GM19023 (cell line): ENCODE measurements around the gene ARFIP1.
"Not testable (repeated sequence)": the region's sequence is repeated elsewhere in the genome, so short reads cannot be mapped to it uniquely, and the experiment has no call there.

Experiments used
- ATAC-seq: cut with Tn5 transposase; IDR thresholded peaks from one replicate; pipeline ENCODE4 v1.9.1; 2021; ENCODE audit warnings: mild to moderate bottlenecking, moderate library complexity; ENCODE audit not compliant: unreplicated experiment

ARFIP1 gene

GRCh38 chr4:152779513-152780266, at the start of gene ARFIP1, which contains the start of gene TIGD4:
Gene ARFIP1 (plus strand): TSS chr4:152779954. CDS start chr4:152829634, 49,680 bp downstream.
Gene TIGD4 (minus strand): TSS chr4:152779730. CDS start chr4:152771004, 8,726 bp downstream.
- peak; percentile 95 for ATAC-seq

GRCh38 chr4:152731997-152732396, 47.8 kb upstream of the ARFIP1 start:
- no peak for ATAC-seq

- ATAC-seq, result no peak
Observed at GRCh38 chr4:152734015-152734698, 45.6 kb upstream of the ARFIP1 start.

- ATAC-seq, result no peak
Observed at GRCh38 chr4:152734699-152735050, 45.1 kb upstream of the ARFIP1 start.

GRCh38 chr4:152735396-152735859, 44.3 kb upstream of the ARFIP1 start:
- ATAC-seq, result no peak

GRCh38 chr4:152735906-152736305, 43.8 kb upstream of the ARFIP1 start:
- ATAC-seq, result no peak

- ATAC-seq, result no peak
Observed at GRCh38 chr4:152738827-152739226, 40.9 kb upstream of the ARFIP1 start.

- ATAC-seq, result no peak
Observed at GRCh38 chr4:152747444-152747843, 32.3 kb upstream of the ARFIP1 start.

- ATAC-seq, result no peak
Observed at GRCh38 chr4:152748619-152749018, 31.1 kb upstream of the ARFIP1 start.

GRCh38 chr4:152763796-152764195, 16.0 kb upstream of the ARFIP1 start:
- no peak for ATAC-seq

- ATAC-seq, result not testable (repeated sequence)
Observed at GRCh38 chr4:152765069-152765737, 14.6 kb upstream of the ARFIP1 start.

GRCh38 chr4:152771741-152772533, 7.8 kb upstream of the ARFIP1 start:
- ATAC-seq, result peak; percentile 70

GRCh38 chr4:152773339-152773738, 6.4 kb upstream of the ARFIP1 start:
- ATAC-seq, result no peak

GRCh38 chr4:152773953-152774352, 5.8 kb upstream of the ARFIP1 start:
- no peak for ATAC-seq

- no peak for ATAC-seq
Observed at GRCh38 chr4:152776352-152776751, 3.4 kb upstream of the ARFIP1 start.

GRCh38 chr4:152777488-152777887, 2.3 kb upstream of the ARFIP1 start:
- ATAC-seq, result no peak

- no peak for ATAC-seq
Observed at GRCh38 chr4:152778656-152779512, 870 bp upstream of the ARFIP1 start.

GRCh38 chr4:152780267-152780778, 569 bp downstream of the ARFIP1 start:
- no peak for ATAC-seq

- no peak for ATAC-seq
Observed at GRCh38 chr4:152784490-152785350, 5.0 kb downstream of the ARFIP1 start.
